ENCODE data around the gene DOCK3. TPM values are rescaled to one million over a fixed set of nuclear protein-coding genes. Genes with fewer than 3 reads are reported as not detected.

Gene DOCK3
- total and polyA plus RNA-seq, 2 donors (not counting 3 experiments of a cell fraction or from before 2014, with no cell fraction given) = 0.08 to 0.13 TPM

DNA sequence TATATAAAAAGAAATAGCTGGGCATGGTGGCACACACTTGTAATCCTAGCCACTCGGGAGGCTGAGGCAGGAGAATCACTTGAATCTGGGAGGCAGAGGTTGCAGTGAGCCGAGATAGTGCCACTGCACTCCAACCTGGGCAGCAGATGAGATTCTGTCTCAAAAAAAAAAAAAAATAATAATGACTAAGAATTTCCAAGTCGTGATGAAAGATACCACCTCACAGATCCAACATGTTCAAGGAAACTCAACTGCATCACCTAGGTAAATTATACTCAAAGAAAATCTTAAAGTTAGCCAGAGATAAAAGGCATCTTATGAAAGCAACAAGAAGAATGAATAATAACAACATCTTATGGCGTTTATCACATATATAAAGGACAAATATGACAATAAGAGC lies 50.1 kb downstream of the DOCK3 start:
- Histone ChIP-seq H3K4me1 (ENCODE audit: control insufficient read depth, extremely low read depth, insufficient read depth, low read length) (no peaks in the 10 kb centered on the region), H3K27ac (ENCODE audit: insufficient read depth, low read depth, low read length) (no peak overlapping the region), H3K27me3 (ENCODE audit: control insufficient read depth in 2 of 2, insufficient read depth in 2 of 2, low read length in 2 of 2) (no peaks in the 10 kb centered on the region), H3K9me1 (replicated peaks; ENCODE audit: control insufficient read depth, extremely low read depth, insufficient read depth, low read length) (no peaks in the 10 kb centered on the region), H3K4me2 (ENCODE audit: insufficient read depth, low read length) (no peak overlapping the region), H2AFZ (ENCODE audit: low read depth, low read length) (no peak overlapping the region), H3K4me3 (replicated peaks in 1 of 3; ENCODE audit: insufficient read depth in 1 of 3, low read depth in 1 of 3, low read length in 3 of 3) (no peak overlapping the region), H3K9ac (replicated peaks; ENCODE audit: extremely low read depth, insufficient read depth, low read length) (no peak overlapping the region), H3K36me3 (ENCODE audit: control insufficient read depth in 2 of 2, extremely low read depth in 1 of 2, insufficient read depth in 2 of 2, low read length in 2 of 2) (no peaks in the 10 kb centered on the region), H3K79me2 (ENCODE audit: control insufficient read depth, insufficient read depth, low read length) (no peaks in the 10 kb centered on the region), H4K20me1 (replicated peaks; ENCODE audit: control insufficient read depth, extremely low read depth, insufficient read depth, low read length) (no peaks in the 10 kb centered on the region), H3K9me3 (replicated peaks; ENCODE audit: control insufficient read depth, insufficient read depth, low read length) (no peaks in the 10 kb centered on the region)
- DNase-seq (ENCODE audit: low read depth, low spot score) (no peak), FAIRE-seq (no peak)
- CTCF ChIA-PET = no interaction called here
- POLR2A ChIA-PET = no interaction called here
- TF ChIP-seq, protein P1, sequence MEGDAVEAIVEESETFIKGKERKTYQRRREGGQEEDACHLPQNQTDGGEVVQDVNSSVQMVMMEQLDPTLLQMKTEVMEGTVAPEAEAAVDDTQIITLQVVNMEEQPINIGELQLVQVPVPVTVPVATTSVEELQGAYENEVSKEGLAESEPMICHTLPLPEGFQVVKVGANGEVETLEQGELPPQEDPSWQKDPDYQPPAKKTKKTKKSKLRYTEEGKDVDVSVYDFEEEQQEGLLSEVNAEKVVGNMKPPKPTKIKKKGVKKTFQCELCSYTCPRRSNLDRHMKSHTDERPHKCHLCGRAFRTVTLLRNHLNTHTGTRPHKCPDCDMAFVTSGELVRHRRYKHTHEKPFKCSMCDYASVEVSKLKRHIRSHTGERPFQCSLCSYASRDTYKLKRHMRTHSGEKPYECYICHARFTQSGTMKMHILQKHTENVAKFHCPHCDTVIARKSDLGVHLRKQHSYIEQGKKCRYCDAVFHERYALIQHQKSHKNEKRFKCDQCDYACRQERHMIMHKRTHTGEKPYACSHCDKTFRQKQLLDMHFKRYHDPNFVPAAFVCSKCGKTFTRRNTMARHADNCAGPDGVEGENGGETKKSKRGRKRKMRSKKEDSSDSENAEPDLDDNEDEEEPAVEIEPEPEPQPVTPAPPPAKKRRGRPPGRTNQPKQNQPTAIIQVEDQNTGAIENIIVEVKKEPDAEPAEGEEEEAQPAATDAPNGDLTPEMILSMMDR (IDR thresholded peaks at IDR 0.05; ENCODE audit: extremely low read depth in 1 of 2, insufficient read depth in 1 of 2, low read depth in 1 of 2, low read length in 2 of 2) = no peak
- TF ChIP-seq EZH2 (IDR thresholded peaks at IDR 0.05; ENCODE audit: borderline replicate concordance, low read depth, low read length, severe bottlenecking) (no peak), POLR2A (IDR thresholded peaks at IDR 0.05; ENCODE audit: low read depth, low read length) (no peak), JUN (IDR thresholded peaks at IDR 0.05; ENCODE audit: borderline replicate concordance, insufficient read depth, insufficient read length, low read depth) (no peak), POLR2AphosphoS5 (IDR thresholded peaks at IDR 0.05; ENCODE audit: insufficient read depth, low read depth, low read length) (no peak), GATA2 (IDR thresholded peaks at IDR 0.05; ENCODE audit: insufficient read depth, insufficient read length, low read depth, low read length) (no peak), MYC (IDR thresholded peaks at IDR 0.05; ENCODE audit: low read depth, low read length) (no peak), FOS (IDR thresholded peaks at IDR 0.05; ENCODE audit: borderline replicate concordance, insufficient read depth, low read length) (no peak)
- TF ChIP-seq, protein P2, sequence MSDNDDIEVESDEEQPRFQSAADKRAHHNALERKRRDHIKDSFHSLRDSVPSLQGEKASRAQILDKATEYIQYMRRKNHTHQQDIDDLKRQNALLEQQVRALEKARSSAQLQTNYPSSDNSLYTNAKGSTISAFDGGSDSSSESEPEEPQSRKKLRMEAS (IDR thresholded peaks at IDR 0.05; ENCODE audit: insufficient read depth, insufficient read length) = no peak
- intact Hi-C loops (cut with micrococcal nuclease) = no loop called here
- dilution Hi-C loops (cut with MboI; ENCODE audit: extremely low pct_ligation_motif_present, low sequenced_read_pairs) = no loop called here
- no TSS peak for BruUV-seq (replicated peaks)

Measured in endothelial cell of umbilical vein (primary cell).